ENCODE data around the gene LTBP2.

DNA sequence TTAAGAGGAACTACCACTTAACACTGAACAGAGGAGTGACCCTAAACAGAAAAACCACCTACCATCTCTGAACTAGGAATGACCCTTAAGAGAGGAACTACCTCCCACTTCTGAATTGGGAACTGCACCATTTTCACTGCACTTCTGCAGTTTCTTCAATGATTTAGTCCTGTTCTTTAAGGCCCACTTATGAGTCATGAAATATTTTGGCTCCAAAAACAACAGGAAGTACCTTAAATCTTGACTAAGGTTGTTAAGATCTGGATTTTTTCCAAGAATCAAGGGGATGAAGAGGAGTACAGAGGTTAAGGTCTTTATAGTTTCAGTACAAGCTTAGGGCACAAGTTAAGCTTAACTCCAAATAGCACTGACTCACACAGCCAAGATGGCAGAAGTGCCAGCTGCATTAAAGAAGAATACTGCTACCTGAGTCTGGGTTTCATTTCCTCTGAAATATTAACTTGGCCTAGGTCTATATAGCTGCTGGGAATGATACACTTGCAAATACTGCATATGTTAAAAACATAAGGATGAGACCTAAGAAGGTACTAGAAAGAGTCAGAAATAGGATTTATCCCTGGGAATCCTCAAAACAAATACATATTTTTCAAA is 123.1 kb downstream of the LTBP2 start:
- no peak for TF ChIP-seq TAF1 (IDR thresholded peaks at IDR 0.05; ENCODE audit: low read depth)
- TF ChIP-seq, protein P1, sequence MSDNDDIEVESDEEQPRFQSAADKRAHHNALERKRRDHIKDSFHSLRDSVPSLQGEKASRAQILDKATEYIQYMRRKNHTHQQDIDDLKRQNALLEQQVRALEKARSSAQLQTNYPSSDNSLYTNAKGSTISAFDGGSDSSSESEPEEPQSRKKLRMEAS (IDR thresholded peaks at IDR 0.05): no peak
- TF ChIP-seq, protein P2, sequence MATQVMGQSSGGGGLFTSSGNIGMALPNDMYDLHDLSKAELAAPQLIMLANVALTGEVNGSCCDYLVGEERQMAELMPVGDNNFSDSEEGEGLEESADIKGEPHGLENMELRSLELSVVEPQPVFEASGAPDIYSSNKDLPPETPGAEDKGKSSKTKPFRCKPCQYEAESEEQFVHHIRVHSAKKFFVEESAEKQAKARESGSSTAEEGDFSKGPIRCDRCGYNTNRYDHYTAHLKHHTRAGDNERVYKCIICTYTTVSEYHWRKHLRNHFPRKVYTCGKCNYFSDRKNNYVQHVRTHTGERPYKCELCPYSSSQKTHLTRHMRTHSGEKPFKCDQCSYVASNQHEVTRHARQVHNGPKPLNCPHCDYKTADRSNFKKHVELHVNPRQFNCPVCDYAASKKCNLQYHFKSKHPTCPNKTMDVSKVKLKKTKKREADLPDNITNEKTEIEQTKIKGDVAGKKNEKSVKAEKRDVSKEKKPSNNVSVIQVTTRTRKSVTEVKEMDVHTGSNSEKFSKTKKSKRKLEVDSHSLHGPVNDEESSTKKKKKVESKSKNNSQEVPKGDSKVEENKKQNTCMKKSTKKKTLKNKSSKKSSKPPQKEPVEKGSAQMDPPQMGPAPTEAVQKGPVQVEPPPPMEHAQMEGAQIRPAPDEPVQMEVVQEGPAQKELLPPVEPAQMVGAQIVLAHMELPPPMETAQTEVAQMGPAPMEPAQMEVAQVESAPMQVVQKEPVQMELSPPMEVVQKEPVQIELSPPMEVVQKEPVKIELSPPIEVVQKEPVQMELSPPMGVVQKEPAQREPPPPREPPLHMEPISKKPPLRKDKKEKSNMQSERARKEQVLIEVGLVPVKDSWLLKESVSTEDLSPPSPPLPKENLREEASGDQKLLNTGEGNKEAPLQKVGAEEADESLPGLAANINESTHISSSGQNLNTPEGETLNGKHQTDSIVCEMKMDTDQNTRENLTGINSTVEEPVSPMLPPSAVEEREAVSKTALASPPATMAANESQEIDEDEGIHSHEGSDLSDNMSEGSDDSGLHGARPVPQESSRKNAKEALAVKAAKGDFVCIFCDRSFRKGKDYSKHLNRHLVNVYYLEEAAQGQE (IDR thresholded peaks at IDR 0.05; ENCODE audit: low read depth): no peak
- peak; percentile 49 for TF ChIP-seq NFIC (IDR thresholded peaks at IDR 0.05)
- TF ChIP-seq EP300 (IDR thresholded peaks at IDR 0.05; ENCODE audit: borderline replicate concordance): no peak
- no peak for TF ChIP-seq EGR1 (IDR thresholded peaks at IDR 0.05)
